Loucy (cell line): ENCODE measurements around the gene TMEM190.

Experiments used
- H2AFZ ChIP-seq: fragments of 200-600 bp; sonication (generic); 2 replicates; pipeline ENCODE4 v1.6.0; 2016; ENCODE audit warnings: antibody characterized with exemption, mild to moderate bottlenecking, low read length, moderate library complexity
- H3F3A ChIP-seq: fragments of 200-600 bp; 2 replicates; pipeline ENCODE4 v1.6.0; 2016; ENCODE audit warnings: antibody characterized with exemption, low read depth, mild to moderate bottlenecking
- H3K27me3 ChIP-seq: fragments of 200-600 bp; sonication (generic); 2 replicates; pipeline ENCODE4 v1.6.1; 2014; ENCODE audit warnings: low read length, mild to moderate bottlenecking; ENCODE audit not compliant: insufficient read depth, poor library complexity, severe bottlenecking
- H3K36me3 ChIP-seq: fragments of 200-600 bp; sonication (generic); 2 replicates; pipeline ENCODE4 v1.6.1; 2016; ENCODE audit warnings: low read length; ENCODE audit not compliant: insufficient read depth
- H3K4me1 ChIP-seq: fragments of 200-600 bp; sonication (generic); 2 replicates; pipeline ENCODE4 v1.5.1; 2014; ENCODE audit warnings: low read length, mild to moderate bottlenecking; ENCODE audit not compliant: insufficient read depth, poor library complexity, severe bottlenecking
- H3K4me2 ChIP-seq: fragments of 200-600 bp; sonication (generic); 2 replicates; pipeline ENCODE4 v1.6.0; 2014; ENCODE audit warnings: antibody characterized with exemption, low read length, low read depth, mild to moderate bottlenecking; ENCODE audit not compliant: poor library complexity, severe bottlenecking
- H3K4me3 ChIP-seq: fragments of 200-600 bp; sonication (generic); 2 replicates; pipeline ENCODE4 v1.5.1; 2014; ENCODE audit warnings: low read length, mild to moderate bottlenecking, mixed read lengths; ENCODE audit not compliant: poor library complexity, severe bottlenecking
- H3K79me2 ChIP-seq: fragments of 200-600 bp; sonication (generic); 2 replicates; pipeline ENCODE4 v1.6.1; 2014; ENCODE audit warnings: low read length; ENCODE audit not compliant: insufficient read depth
- H3K9ac ChIP-seq: fragments of 200-600 bp; sonication (generic); 2 replicates; pipeline ENCODE4 v1.6.0; 2014; ENCODE audit warnings: mild to moderate bottlenecking, low read depth, low read length, moderate library complexity; ENCODE audit not compliant: poor library complexity, severe bottlenecking
- H3K9me2 ChIP-seq: fragments of 200-600 bp; sonication (generic); replicated peaks from 2 replicates; pipeline ENCODE4 v1.6.1; 2016; ENCODE audit warnings: low read depth, low read length, mixed read lengths
- H3K9me3 ChIP-seq: fragments of 200-600 bp; sonication (generic); 2 replicates; pipeline ENCODE4 v1.6.1; 2014; ENCODE audit warnings: mild to moderate bottlenecking, antibody characterized with exemption, low read length, low read depth; ENCODE audit not compliant: insufficient read depth
- H4K20me1 ChIP-seq: fragments of 200-600 bp; sonication (generic); 2 replicates; pipeline ENCODE4 v1.6.0; 2014; ENCODE audit warnings: antibody characterized with exemption, low read length, mild to moderate bottlenecking; ENCODE audit not compliant: insufficient read depth, poor library complexity, severe bottlenecking
- EZH2phosphoT487 ChIP-seq: fragments of 200-600 bp; IDR thresholded peaks from 2 replicates; pipeline ENCODE4 v1.6.1; 2018; ENCODE audit warnings: antibody characterized with exemption, mild to moderate bottlenecking, moderate library complexity, borderline replicate concordance
- TF ChIP-seq, protein P1 (sequence below): fragments of 200-600 bp; sonication (generic); conservative IDR thresholded peaks from 2 replicates; pipeline ENCODE4 v1.5.1; 2014; ENCODE audit warnings: mild to moderate bottlenecking, antibody characterized with exemption, low read length

TMEM190 gene

DNA sequence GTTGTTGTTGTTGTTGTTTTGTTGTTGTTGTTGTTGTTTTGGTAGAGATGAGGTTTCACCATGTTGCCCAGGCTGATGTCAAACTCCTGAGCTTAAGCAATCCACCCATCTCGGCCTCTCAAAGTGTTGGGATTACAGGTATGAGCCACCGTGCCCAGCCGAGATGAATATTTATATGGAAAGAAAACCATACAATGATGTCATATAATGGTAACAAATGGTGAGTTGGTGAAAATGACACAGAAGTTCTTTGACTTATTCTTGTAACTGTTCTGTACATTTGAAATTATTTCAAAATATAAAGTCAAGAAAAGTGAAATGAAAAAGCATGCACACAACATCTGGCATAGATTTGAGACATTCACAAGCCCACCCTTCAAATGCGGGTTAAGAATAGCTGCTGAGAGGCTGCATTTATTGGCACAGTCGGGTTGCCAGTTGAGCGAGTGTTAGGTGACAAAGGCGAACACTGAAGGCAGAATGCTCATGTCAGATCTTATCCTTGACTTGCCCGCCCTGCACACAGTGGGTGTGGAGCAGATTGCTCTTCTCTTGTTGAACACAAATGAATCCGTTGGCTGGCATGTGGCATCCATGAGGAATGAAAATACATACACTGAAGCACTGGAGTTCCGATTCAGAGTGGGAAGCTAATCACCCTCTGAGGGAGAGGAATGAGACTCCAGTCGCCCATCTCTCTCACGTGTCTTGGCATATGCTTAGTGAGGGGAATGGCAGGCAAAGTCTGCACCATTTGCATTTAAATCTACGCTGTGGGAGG, 46.8 kb downstream of the TMEM190 start:
- TF ChIP-seq EZH2phosphoT487 = no peak
- TF ChIP-seq, protein P1, sequence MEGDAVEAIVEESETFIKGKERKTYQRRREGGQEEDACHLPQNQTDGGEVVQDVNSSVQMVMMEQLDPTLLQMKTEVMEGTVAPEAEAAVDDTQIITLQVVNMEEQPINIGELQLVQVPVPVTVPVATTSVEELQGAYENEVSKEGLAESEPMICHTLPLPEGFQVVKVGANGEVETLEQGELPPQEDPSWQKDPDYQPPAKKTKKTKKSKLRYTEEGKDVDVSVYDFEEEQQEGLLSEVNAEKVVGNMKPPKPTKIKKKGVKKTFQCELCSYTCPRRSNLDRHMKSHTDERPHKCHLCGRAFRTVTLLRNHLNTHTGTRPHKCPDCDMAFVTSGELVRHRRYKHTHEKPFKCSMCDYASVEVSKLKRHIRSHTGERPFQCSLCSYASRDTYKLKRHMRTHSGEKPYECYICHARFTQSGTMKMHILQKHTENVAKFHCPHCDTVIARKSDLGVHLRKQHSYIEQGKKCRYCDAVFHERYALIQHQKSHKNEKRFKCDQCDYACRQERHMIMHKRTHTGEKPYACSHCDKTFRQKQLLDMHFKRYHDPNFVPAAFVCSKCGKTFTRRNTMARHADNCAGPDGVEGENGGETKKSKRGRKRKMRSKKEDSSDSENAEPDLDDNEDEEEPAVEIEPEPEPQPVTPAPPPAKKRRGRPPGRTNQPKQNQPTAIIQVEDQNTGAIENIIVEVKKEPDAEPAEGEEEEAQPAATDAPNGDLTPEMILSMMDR = no peak
- Histone ChIP-seq H3K4me3 (no peak overlapping the region), H3K9ac (no peak overlapping the region), H3K79me2 (no peaks in the 10 kb centered on the region), H3K27me3 (no peaks in the 10 kb centered on the region), H3K36me3 (no peaks in the 10 kb centered on the region), H3K9me2 (no peaks in the 10 kb centered on the region), H4K20me1 (no peaks in the 10 kb centered on the region), H3F3A (peaks cover 4% of the 10 kb centered on the region), H3K4me1 (peaks cover 19% of the 10 kb centered on the region), H3K9me3 (no peaks in the 10 kb centered on the region), H3K4me2 (no peak overlapping the region), H2AFZ (no peak overlapping the region)

DNA sequence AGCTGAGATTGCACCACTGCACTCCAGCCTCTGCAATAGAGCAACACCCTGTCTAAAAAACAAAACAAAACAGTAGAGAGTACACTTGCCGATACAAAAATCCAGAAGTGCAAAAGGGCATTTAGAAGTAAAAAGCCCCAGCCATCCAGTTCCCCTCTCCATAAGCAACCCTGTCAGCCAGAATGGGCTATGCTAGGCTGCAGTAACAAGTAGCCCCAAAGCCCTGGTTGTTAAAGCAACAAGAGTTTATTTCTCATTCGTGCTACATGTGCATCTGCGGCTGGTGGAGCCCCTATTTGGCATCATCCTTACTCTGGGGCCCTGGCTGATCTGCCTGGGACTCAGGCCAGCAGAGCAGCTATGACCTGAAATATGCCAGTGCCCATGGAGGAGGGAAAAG, 47.9 kb downstream of the TMEM190 start:
- Histone ChIP-seq H3K4me1 (peaks cover 19% of the 10 kb centered on the region), H3K79me2 (no peaks in the 10 kb centered on the region), H3K4me3 (no peak overlapping the region), H2AFZ (no peak overlapping the region), H3K4me2 (no peak overlapping the region), H3F3A (peaks cover 4% of the 10 kb centered on the region), H3K9me3 (no peaks in the 10 kb centered on the region), H4K20me1 (no peaks in the 10 kb centered on the region), H3K36me3 (no peaks in the 10 kb centered on the region), H3K27me3 (no peaks in the 10 kb centered on the region), H3K9ac (no peak overlapping the region), H3K9me2 (no peaks in the 10 kb centered on the region)
- no peak for TF ChIP-seq EZH2phosphoT487
- TF ChIP-seq, protein P1 = no peak

DNA sequence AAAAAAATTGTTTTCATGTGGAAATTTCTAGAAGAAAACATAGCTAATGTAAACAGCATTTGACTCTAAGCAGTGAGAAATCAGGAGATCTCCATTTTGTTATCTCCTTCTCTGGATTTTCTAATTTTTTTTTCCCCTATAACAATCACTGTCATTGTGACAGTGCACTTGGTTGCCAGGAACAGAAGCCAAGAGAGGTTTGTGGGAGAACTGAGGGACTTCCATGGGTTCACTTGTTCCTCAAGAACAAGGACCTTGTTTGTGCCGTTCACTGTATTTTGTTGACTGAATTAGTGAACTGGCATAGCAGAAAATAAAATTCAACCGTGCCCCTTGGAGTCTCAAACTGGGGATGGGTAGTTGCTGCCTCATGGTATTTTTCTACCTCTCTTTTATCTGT, 49.4 kb downstream of the TMEM190 start:
- H4K20me1 ChIP-seq = no peaks in the 10 kb centered on the region
- H3K4me1 ChIP-seq = peaks cover 10% of the 10 kb centered on the region
- TF ChIP-seq, protein P1 = no peak
- TF ChIP-seq EZH2phosphoT487 = no peak
- no peaks in the 10 kb centered on the region for H3K27me3 ChIP-seq
- H3K9ac ChIP-seq = no peak overlapping the region
- H3F3A ChIP-seq = peaks cover 4% of the 10 kb centered on the region
- no peaks in the 10 kb centered on the region for H3K36me3 ChIP-seq
- H3K4me2 ChIP-seq = no peak overlapping the region
- no peak overlapping the region for H2AFZ ChIP-seq
- no peaks in the 10 kb centered on the region for H3K9me3 ChIP-seq
- H3K4me3 ChIP-seq = no peak overlapping the region
- no peaks in the 10 kb centered on the region for H3K79me2 ChIP-seq
- no peaks in the 10 kb centered on the region for H3K9me2 ChIP-seq
